ENCODE results near the gene BABAM2.

DNA sequence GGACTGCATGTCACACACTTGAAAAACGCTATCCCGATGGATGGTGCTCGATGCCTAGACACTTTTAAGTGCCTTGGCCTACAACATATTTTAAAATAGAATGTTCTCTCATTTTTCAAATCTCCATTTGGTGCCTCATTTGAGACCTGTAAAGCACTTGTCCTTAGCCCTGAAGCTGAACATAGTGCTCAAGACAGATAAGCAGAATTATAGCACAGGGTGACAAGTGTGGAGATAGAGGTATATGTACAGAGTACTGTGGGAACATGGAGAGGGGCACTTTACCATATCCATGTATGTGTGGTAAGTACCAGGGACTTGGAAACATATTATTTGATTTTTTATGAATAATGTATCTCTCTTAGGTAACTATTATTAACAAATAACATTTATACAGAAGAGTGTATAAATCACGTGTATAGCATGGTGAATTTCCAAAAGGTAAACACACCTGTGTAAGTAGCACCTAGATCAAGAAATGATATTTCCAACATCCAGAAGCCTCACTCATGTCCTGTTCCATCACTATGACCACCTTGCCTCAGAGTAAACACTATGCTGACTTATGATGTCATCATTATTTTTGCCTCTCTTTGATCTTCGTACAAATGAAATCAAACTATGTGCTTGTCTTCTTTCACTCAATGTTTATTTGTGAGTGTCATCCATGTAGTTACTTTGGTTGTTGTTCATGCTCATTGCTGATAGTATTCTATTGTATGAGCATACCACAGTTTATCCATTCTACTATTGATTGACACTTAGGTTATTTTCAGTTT, 103.6 kb downstream of the BABAM2 start:
- TF ChIP-seq, protein P1, sequence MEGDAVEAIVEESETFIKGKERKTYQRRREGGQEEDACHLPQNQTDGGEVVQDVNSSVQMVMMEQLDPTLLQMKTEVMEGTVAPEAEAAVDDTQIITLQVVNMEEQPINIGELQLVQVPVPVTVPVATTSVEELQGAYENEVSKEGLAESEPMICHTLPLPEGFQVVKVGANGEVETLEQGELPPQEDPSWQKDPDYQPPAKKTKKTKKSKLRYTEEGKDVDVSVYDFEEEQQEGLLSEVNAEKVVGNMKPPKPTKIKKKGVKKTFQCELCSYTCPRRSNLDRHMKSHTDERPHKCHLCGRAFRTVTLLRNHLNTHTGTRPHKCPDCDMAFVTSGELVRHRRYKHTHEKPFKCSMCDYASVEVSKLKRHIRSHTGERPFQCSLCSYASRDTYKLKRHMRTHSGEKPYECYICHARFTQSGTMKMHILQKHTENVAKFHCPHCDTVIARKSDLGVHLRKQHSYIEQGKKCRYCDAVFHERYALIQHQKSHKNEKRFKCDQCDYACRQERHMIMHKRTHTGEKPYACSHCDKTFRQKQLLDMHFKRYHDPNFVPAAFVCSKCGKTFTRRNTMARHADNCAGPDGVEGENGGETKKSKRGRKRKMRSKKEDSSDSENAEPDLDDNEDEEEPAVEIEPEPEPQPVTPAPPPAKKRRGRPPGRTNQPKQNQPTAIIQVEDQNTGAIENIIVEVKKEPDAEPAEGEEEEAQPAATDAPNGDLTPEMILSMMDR (IDR thresholded peaks at IDR 0.05; ENCODE audit: borderline replicate concordance, extremely low read depth, low read length, poor library complexity, severe bottlenecking), result no peak
- TF ChIP-seq EZH2 (IDR thresholded peaks at IDR 0.05; ENCODE audit: borderline replicate concordance, low read depth, low read length, severe bottlenecking), result no peak

Data from DND-41 (cell line).